Gastrocnemius medialis (tissue), 4 donors: ENCODE measurements around the gene DDX1.

Source experiments
- POLR2A ChIP-seq, 2 donors: fragments of 450-650 bp; IDR thresholded peaks; one replicate each; pipeline ENCODE4 v1.6.1; 2017; ENCODE audit warnings: antibody characterized with exemption in 2 of 2, mild to moderate bottlenecking in 2 of 2, moderate library complexity in 2 of 2
- TF ChIP-seq, protein P1 (sequence below), 5 experiments: fragments of 450-650 bp in 3 of 5; fragments of 200-600 bp in 2 of 5; sonication (generic) in 2 of 5; IDR thresholded peaks in 4 of 5; conservative IDR thresholded peaks in 1 of 5; 1 replicate in 4 of 5; 2 replicates in 1 of 5; pipeline ENCODE4 v1.5.1; 2016 to 2019; ENCODE audit warnings: antibody characterized with exemption in 5 of 5, mild to moderate bottlenecking in 3 of 5, moderate library complexity in 3 of 5

- TF ChIP-seq, protein P1, sequence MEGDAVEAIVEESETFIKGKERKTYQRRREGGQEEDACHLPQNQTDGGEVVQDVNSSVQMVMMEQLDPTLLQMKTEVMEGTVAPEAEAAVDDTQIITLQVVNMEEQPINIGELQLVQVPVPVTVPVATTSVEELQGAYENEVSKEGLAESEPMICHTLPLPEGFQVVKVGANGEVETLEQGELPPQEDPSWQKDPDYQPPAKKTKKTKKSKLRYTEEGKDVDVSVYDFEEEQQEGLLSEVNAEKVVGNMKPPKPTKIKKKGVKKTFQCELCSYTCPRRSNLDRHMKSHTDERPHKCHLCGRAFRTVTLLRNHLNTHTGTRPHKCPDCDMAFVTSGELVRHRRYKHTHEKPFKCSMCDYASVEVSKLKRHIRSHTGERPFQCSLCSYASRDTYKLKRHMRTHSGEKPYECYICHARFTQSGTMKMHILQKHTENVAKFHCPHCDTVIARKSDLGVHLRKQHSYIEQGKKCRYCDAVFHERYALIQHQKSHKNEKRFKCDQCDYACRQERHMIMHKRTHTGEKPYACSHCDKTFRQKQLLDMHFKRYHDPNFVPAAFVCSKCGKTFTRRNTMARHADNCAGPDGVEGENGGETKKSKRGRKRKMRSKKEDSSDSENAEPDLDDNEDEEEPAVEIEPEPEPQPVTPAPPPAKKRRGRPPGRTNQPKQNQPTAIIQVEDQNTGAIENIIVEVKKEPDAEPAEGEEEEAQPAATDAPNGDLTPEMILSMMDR (IDR thresholded peaks at IDR 0.05 in 4 of 5, conservative IDR thresholded peaks at IDR 0.05 in 1 of 5): no peak
- TF ChIP-seq POLR2A (IDR thresholded peaks at IDR 0.05): no peak
These were observed 70.9 kb downstream of the DDX1 start for GRCh38 chr2:15662579-15662978.
